Measurements from ENCODE around the gene FAM20B. TPM values are rescaled to one million over a fixed set of nuclear protein-coding genes. Genes with fewer than 3 reads are reported as not detected.

The FAM20B gene
- total RNA-seq, 1 experiment from 2014 or later: 28.6 TPM

- in situ Hi-C loops (cut with HindIII; ENCODE audit: low pct_unique_long_range_greater_than_20kb, low sequenced_read_pairs): no loop called here
- peak; percentile 88 for DNase-seq (ENCODE audit: low read depth, low spot score)
Observed at GRCh38 chr1:179079113-179079761, 53.5 kb downstream of the FAM20B start.

GRCh38 chr1:179080866-179081686 is 55.4 kb downstream of the FAM20B start:
- DNase-seq (ENCODE audit: low read depth, low spot score): no peak
- in situ Hi-C loops (cut with HindIII; ENCODE audit: low pct_unique_long_range_greater_than_20kb, low sequenced_read_pairs): no loop called here

GRCh38 chr1:179081687-179082332 is 56.1 kb downstream of the FAM20B start, which contains the start of gene TOR3A:
TSS of gene TOR3A (plus strand) at chr1:179082070. CDS start at chr1:179082129, 59 bp downstream.
- peak; percentile 59 for DNase-seq (ENCODE audit: low read depth, low spot score)
- in situ Hi-C loops (cut with HindIII; ENCODE audit: low pct_unique_long_range_greater_than_20kb, low sequenced_read_pairs): no loop called here

GRCh38 chr1:179082333-179082998 is 56.8 kb downstream of the FAM20B start:
- in situ Hi-C loops (cut with HindIII; ENCODE audit: low pct_unique_long_range_greater_than_20kb, low sequenced_read_pairs): no loop called here
- DNase-seq (ENCODE audit: low read depth, low spot score): no peak

- DNase-seq (ENCODE audit: low read depth, low spot score): no peak
- in situ Hi-C loops (cut with HindIII; ENCODE audit: low pct_unique_long_range_greater_than_20kb, low sequenced_read_pairs): no loop called here
Observed at GRCh38 chr1:179082999-179083335, 57.3 kb downstream of the FAM20B start.

GRCh38 chr1:179083533-179083932 is 57.8 kb downstream of the FAM20B start:
- in situ Hi-C loops (cut with HindIII; ENCODE audit: low pct_unique_long_range_greater_than_20kb, low sequenced_read_pairs): no loop called here

GRCh38 chr1:179087665-179088064 is 62.0 kb downstream of the FAM20B start:
- in situ Hi-C loops (cut with HindIII; ENCODE audit: low pct_unique_long_range_greater_than_20kb, low sequenced_read_pairs): no loop called here
- no peak for DNase-seq (ENCODE audit: low read depth, low spot score)

More at GRCh38 chr1:179083533-179083932, 57.8 kb downstream of the FAM20B start:
- DNase-seq (ENCODE audit: low read depth, low spot score): no peak

- in situ Hi-C loops (cut with HindIII; ENCODE audit: low pct_unique_long_range_greater_than_20kb, low sequenced_read_pairs): no loop called here
Observed at GRCh38 chr1:179089827-179090482, 64.3 kb downstream of the FAM20B start.

GRCh38 chr1:179090522-179090921 is 64.8 kb downstream of the FAM20B start:
- in situ Hi-C loops (cut with HindIII; ENCODE audit: low pct_unique_long_range_greater_than_20kb, low sequenced_read_pairs): no loop called here
- DNase-seq (ENCODE audit: low read depth, low spot score): no peak

More at GRCh38 chr1:179089827-179090482, 64.3 kb downstream of the FAM20B start:
- DNase-seq (ENCODE audit: low read depth, low spot score): no peak

GRCh38 chr1:179090923-179091322 is 65.2 kb downstream of the FAM20B start:
- in situ Hi-C loops (cut with HindIII; ENCODE audit: low pct_unique_long_range_greater_than_20kb, low sequenced_read_pairs): no loop called here
- no peak for DNase-seq (ENCODE audit: low read depth, low spot score)

GRCh38 chr1:179091691-179092165 is 66.0 kb downstream of the FAM20B start:
- in situ Hi-C loops (cut with HindIII; ENCODE audit: low pct_unique_long_range_greater_than_20kb, low sequenced_read_pairs): no loop called here
- no peak for DNase-seq (ENCODE audit: low read depth, low spot score)

GRCh38 chr1:179092896-179093461 is 67.3 kb downstream of the FAM20B start:
- in situ Hi-C loops (cut with HindIII; ENCODE audit: low pct_unique_long_range_greater_than_20kb, low sequenced_read_pairs): no loop called here

GRCh38 chr1:179094818-179095217 is 69.1 kb downstream of the FAM20B start:
- no peak for DNase-seq (ENCODE audit: low read depth, low spot score)
- in situ Hi-C loops (cut with HindIII; ENCODE audit: low pct_unique_long_range_greater_than_20kb, low sequenced_read_pairs): no loop called here

More at GRCh38 chr1:179092896-179093461, 67.3 kb downstream of the FAM20B start:
- DNase-seq (ENCODE audit: low read depth, low spot score): no peak

GRCh38 chr1:179095377-179095776 is 69.7 kb downstream of the FAM20B start:
- in situ Hi-C loops (cut with HindIII; ENCODE audit: low pct_unique_long_range_greater_than_20kb, low sequenced_read_pairs): no loop called here

GRCh38 chr1:179095924-179096323 is 70.2 kb downstream of the FAM20B start:
- in situ Hi-C loops (cut with HindIII; ENCODE audit: low pct_unique_long_range_greater_than_20kb, low sequenced_read_pairs): no loop called here
- DNase-seq (ENCODE audit: low read depth, low spot score): no peak

More at GRCh38 chr1:179095377-179095776, 69.7 kb downstream of the FAM20B start:
- no peak for DNase-seq (ENCODE audit: low read depth, low spot score)

GRCh38 chr1:179099891-179100290 is 74.2 kb downstream of the FAM20B start:
- no peak for DNase-seq (ENCODE audit: low read depth, low spot score)
- in situ Hi-C loops (cut with HindIII; ENCODE audit: low pct_unique_long_range_greater_than_20kb, low sequenced_read_pairs): no loop called here

GRCh38 chr1:179101566-179101965 is 75.9 kb downstream of the FAM20B start:
- DNase-seq (ENCODE audit: low read depth, low spot score): no peak
- in situ Hi-C loops (cut with HindIII; ENCODE audit: low pct_unique_long_range_greater_than_20kb, low sequenced_read_pairs): no loop called here
